Measurements from ENCODE around the gene GTF3C5.
"Not testable (repeated sequence)": the region's sequence is repeated elsewhere in the genome, so short reads cannot be mapped to it uniquely, and the experiment has no call there.

The GTF3C5 gene

GRCh38 chr9:133030317-133031129, at the start of gene GTF3C5:
Gene GTF3C5, plus strand, starts transcription at chr9:133030997. Its CDS starts 15 bp downstream, at chr9:133031012.
- H3K27ac ChIP-seq: peak within 1 kb of the TSS; percentile 79
- peak; percentile 94 for DNase-seq (ENCODE audit: low read depth, low spot score)

DNA sequence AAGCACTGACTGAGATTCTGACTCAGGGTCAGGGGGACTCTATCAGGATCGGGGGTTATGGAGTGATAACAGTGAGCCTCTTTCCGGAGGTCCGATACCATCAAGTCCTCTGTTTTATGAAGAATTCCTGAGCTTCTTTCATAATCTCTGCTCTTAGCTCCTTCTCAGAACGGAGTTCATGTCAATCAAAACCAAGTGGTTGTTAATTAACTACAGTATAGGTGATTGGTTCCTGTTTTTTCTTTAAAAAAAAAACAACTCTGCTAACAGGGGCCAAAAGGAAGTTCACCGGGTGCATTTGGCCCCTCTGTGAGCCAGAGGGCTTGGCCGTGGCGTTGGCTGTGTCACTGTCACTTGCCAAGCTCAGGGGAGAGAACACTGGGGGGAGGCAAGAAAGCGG, 48.3 kb upstream of the GTF3C5 start:
- H3K27ac ChIP-seq: no peak overlapping the region
- DNase-seq (ENCODE audit: low read depth, low spot score): no peak

GRCh38 chr9:132983491-132984201, 47.2 kb upstream of the GTF3C5 start:
- DNase-seq (ENCODE audit: low read depth, low spot score): no peak
- H3K27ac ChIP-seq: no peak overlapping the region

DNA sequence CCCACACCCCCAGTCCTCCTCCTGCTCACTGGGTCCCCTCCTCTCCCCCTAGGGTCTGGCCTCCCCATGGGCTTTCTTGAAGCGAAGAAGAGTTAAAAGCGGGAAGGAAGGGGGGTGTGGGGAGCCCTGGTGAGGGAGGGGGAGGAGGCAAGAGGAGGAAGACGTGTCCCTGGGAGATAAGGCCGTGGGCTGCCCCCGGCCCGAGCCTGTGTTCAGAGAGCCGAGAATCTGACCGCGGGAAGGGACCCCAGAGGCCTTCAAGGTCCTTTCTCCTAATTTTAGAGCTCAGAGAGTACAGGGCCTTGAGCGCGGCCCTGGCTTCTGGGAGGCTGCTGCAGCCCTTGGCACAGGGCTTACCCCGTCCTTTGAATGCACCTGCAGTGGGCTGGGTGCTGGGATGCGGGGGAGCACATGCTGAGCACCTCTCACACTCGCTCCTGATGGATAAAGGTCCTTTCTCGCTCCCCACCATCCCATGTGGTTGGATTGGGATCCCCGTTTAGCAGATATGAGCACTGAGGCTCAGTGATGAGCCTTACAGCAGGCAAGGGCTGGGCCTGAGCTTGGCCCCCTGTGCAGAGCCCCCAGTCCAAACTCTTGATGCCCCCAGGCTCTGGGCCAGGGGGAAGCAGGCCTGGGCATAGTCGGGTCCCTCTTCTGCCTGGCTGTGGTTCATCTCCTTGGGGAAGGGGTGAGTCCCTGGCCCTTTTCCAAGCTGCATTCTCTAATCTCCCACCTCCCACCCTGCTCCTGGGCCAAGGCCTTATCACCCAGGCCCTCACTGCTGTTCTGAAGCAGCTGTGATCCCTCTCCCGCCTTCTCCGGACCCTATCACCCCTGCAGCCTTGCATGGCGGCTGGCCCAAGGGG, 46.4 kb upstream of the GTF3C5 start:
- DNase-seq (ENCODE audit: low read depth, low spot score): no peak
- H3K27ac ChIP-seq: no peak overlapping the region

- DNase-seq (ENCODE audit: low read depth, low spot score): no peak
Measured at GRCh38 chr9:132985071-132985350, 45.8 kb upstream of the GTF3C5 start.

GRCh38 chr9:132985489-132985888, 45.3 kb upstream of the GTF3C5 start:
- no peak for DNase-seq (ENCODE audit: low read depth, low spot score)
- no peak overlapping the region for H3K27ac ChIP-seq

More at GRCh38 chr9:132985071-132985350, 45.8 kb upstream of the GTF3C5 start:
- H3K27ac ChIP-seq: no peak overlapping the region

GRCh38 chr9:132986114-132986513, 44.7 kb upstream of the GTF3C5 start:
- no peak for DNase-seq (ENCODE audit: low read depth, low spot score)
- H3K27ac ChIP-seq: no peak overlapping the region

- DNase-seq (ENCODE audit: low read depth, low spot score): no peak
- no peak overlapping the region for H3K27ac ChIP-seq
Measured at GRCh38 chr9:132986640-132987620, 43.9 kb upstream of the GTF3C5 start.

GRCh38 chr9:132988244-132989013, 42.4 kb upstream of the GTF3C5 start:
- DNase-seq (ENCODE audit: low read depth, low spot score): no peak
- no peak overlapping the region for H3K27ac ChIP-seq

- DNase-seq (ENCODE audit: low read depth, low spot score): no peak
- H3K27ac ChIP-seq: no peak overlapping the region
Measured at GRCh38 chr9:132989014-132989310, 41.8 kb upstream of the GTF3C5 start.

- H3K27ac ChIP-seq: no peak overlapping the region
- DNase-seq (ENCODE audit: low read depth, low spot score): no peak
Measured at GRCh38 chr9:132989414-132989996, 41.3 kb upstream of the GTF3C5 start.

- DNase-seq (ENCODE audit: low read depth, low spot score); H3K27ac ChIP-seq: not testable (repeated sequence)
Measured at GRCh38 chr9:132989998-132990557, 40.7 kb upstream of the GTF3C5 start.

GRCh38 chr9:132990781-132991180, 40.0 kb upstream of the GTF3C5 start:
- no peak for DNase-seq (ENCODE audit: low read depth, low spot score)
- H3K27ac ChIP-seq: no peak overlapping the region

GRCh38 chr9:132991351-132992300, 39.2 kb upstream of the GTF3C5 start:
- no peak overlapping the region for H3K27ac ChIP-seq
- DNase-seq (ENCODE audit: low read depth, low spot score): no peak

- DNase-seq (ENCODE audit: low read depth, low spot score): peak; percentile 73
- peak overlapping the region; percentile 25 for H3K27ac ChIP-seq
Measured at GRCh38 chr9:132993511-132993939, 37.3 kb upstream of the GTF3C5 start.

DNA sequence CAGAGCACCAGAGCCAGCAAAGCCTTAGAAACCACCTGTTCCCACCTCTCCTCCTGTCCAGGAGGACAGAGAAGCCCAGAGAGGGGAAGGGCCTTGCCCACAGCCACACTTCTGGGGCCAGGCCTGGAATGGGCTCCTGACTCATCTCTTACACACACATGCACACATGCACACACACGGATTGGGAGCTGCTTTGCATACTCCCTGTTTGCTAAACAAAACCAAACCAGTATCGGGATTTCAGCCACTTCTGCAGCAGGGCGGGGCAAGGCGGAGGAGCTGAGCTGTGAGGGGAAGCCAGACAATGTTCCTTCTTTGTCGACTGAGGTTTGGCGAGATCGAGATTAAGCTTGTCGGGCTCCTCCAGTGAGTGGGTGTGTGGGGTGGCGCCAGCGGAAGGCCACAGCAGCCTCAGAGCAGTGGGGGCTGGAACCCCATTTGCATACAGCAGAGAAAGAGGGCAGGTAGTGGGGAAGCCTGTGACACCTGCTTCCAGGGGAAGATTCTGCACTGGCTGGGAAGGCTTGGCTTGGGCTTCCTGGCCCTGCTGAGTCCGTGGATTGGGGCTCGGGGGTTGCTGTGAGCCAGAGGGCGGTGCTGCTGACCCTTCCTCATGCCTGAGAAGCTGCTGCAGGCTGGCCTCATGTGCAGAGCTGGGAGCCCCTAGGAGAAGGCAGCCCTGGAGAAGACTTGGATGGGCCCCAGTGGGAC, 36.2 kb upstream of the GTF3C5 start:
- peak; percentile 94 for DNase-seq (ENCODE audit: low read depth, low spot score)
- peak overlapping the region; percentile 25 for H3K27ac ChIP-seq

DNA sequence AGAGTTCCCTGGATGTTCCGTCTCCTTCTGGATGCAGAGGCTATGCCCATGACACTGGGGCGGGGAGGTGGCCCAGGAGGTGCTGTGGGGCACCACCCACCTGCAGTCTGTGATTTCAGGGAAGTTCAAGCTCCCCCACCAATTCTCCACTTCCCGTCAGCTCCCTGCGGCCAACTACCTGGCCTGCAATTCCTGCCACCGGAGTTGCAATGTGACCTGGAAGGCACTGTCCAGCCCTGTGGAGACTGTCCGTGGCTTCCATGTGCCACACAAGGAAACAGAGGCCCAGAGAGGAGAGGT, 35.7 kb upstream of the GTF3C5 start:
- peak overlapping the region; percentile 25 for H3K27ac ChIP-seq
- DNase-seq (ENCODE audit: low read depth, low spot score): no peak

All from epithelial cell of prostate (primary cell).